ENCODE results near the gene ATG10.

The ATG10 gene

GRCh38 chr5:82287625-82288024 is 315.8 kb downstream of the ATG10 start:
- no peak for DNase-seq (ENCODE audit: extremely low spot score)
- TF ChIP-seq ELF4 (IDR thresholded peaks at IDR 0.05) (no peak), PKNOX1 (IDR thresholded peaks at IDR 0.05) (no peak), SUZ12 (IDR thresholded peaks at IDR 0.05) (no peak), L3MBTL2 (conservative IDR thresholded peaks at IDR 0.05) (no peak), ARNT (IDR thresholded peaks at IDR 0.05) (no peak), ZNF384 (IDR thresholded peaks at IDR 0.05) (no peak), HDGF (IDR thresholded peaks at IDR 0.05; ENCODE audit: borderline replicate concordance) (no peak), SP1 (IDR thresholded peaks at IDR 0.05) (no peak), CTBP1 (IDR thresholded peaks at IDR 0.05; ENCODE audit: borderline replicate concordance) (no peak), TARDBP (IDR thresholded peaks at IDR 0.05) (no peak), BHLHE40 (IDR thresholded peaks at IDR 0.05; ENCODE audit: borderline replicate concordance) (no peak), LEF1 (IDR thresholded peaks at IDR 0.05; ENCODE audit: borderline replicate concordance) (no peak), FOXA1 (IDR thresholded peaks at IDR 0.05) (no peak), FOXK2 (IDR thresholded peaks at IDR 0.05) (no peak), NFRKB (IDR thresholded peaks at IDR 0.05) (no peak), FOXM1 (IDR thresholded peaks at IDR 0.05; ENCODE audit: borderline replicate concordance) (no peak)
- POLR2A ChIA-PET = interaction anchor here (2.5 kb wide), 1 partner anchor 9 kb away, joined by 15 read pairs; the partner anchor contains the start of gene RPS23
- CTCF ChIA-PET = no interaction called here

DNA sequence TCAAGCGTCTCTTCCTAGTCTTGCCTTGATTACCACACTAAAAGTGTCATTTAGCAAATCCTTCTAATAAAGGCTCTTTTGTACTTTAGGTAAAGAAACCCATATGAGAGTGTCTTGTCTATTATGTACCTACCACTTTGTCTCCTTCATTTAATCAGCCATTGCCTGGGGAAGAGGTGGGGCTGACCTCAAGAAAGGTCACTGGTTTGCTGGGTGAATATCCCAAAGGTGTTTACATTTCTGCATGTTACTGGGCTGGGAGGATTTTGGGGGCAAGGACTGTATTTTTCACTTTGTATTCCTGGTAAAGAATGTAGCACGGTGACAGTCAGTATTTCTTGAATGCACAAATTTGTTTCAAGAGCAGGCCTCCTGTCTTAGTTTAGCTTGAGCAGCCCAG is 318.2 kb downstream of the ATG10 start:
- ChIA-PET CTCF (no interaction called here), POLR2A (no interaction called here)
- DNase-seq (ENCODE audit: extremely low spot score) = no peak
- TF ChIP-seq CTBP1 (IDR thresholded peaks at IDR 0.05; ENCODE audit: borderline replicate concordance) = no peak
- TF ChIP-seq ELF4 (IDR thresholded peaks at IDR 0.05) = no peak

GRCh38 chr5:82290908-82291307 is 319.1 kb downstream of the ATG10 start:
- ChIA-PET CTCF (no interaction called here), POLR2A (interaction anchor here (5.3 kb wide), 1 partner anchor 12 kb away, joined by 26 read pairs; the partner anchor contains the start of gene RPS23)
- TF ChIP-seq FOXM1 (IDR thresholded peaks at IDR 0.05; ENCODE audit: borderline replicate concordance) = no peak
- no peak for TF ChIP-seq L3MBTL2 (conservative IDR thresholded peaks at IDR 0.05)
- no peak for TF ChIP-seq SUZ12 (IDR thresholded peaks at IDR 0.05)
- no peak for TF ChIP-seq ZNF384 (IDR thresholded peaks at IDR 0.05)
- no peak for TF ChIP-seq FOXK2 (IDR thresholded peaks at IDR 0.05)
- no peak for TF ChIP-seq ELF4 (IDR thresholded peaks at IDR 0.05)
- no peak for TF ChIP-seq FOXA1 (IDR thresholded peaks at IDR 0.05)
- TF ChIP-seq TARDBP (IDR thresholded peaks at IDR 0.05) = no peak
- no peak for TF ChIP-seq PKNOX1 (IDR thresholded peaks at IDR 0.05)
- no peak for TF ChIP-seq NFRKB (IDR thresholded peaks at IDR 0.05)
- no peak for TF ChIP-seq CTBP1 (IDR thresholded peaks at IDR 0.05; ENCODE audit: borderline replicate concordance)
- TF ChIP-seq BHLHE40 (IDR thresholded peaks at IDR 0.05; ENCODE audit: borderline replicate concordance) = no peak
- TF ChIP-seq SP1 (IDR thresholded peaks at IDR 0.05) = no peak
- TF ChIP-seq LEF1 (IDR thresholded peaks at IDR 0.05; ENCODE audit: borderline replicate concordance) = no peak
- no peak for TF ChIP-seq ARNT (IDR thresholded peaks at IDR 0.05)
- no peak for TF ChIP-seq HDGF (IDR thresholded peaks at IDR 0.05; ENCODE audit: borderline replicate concordance)
- no peak for DNase-seq (ENCODE audit: extremely low spot score)

GRCh38 chr5:82291420-82291819 is 319.6 kb downstream of the ATG10 start:
- no peak for TF ChIP-seq NFRKB (IDR thresholded peaks at IDR 0.05)
- no peak for TF ChIP-seq LEF1 (IDR thresholded peaks at IDR 0.05; ENCODE audit: borderline replicate concordance)
- TF ChIP-seq ELF4 (IDR thresholded peaks at IDR 0.05) = no peak
- no peak for TF ChIP-seq L3MBTL2 (conservative IDR thresholded peaks at IDR 0.05)
- TF ChIP-seq TARDBP (IDR thresholded peaks at IDR 0.05) = no peak
- TF ChIP-seq FOXM1 (IDR thresholded peaks at IDR 0.05; ENCODE audit: borderline replicate concordance) = no peak
- TF ChIP-seq CTBP1 (IDR thresholded peaks at IDR 0.05; ENCODE audit: borderline replicate concordance) = no peak
- ChIA-PET CTCF (no interaction called here), POLR2A (interaction anchor here (5.3 kb wide), 1 partner anchor 12 kb away, joined by 26 read pairs; the partner anchor contains the start of gene RPS23)
- DNase-seq (ENCODE audit: extremely low spot score) = no peak

- ChIA-PET POLR2A (interaction anchor here (5.3 kb wide), 1 partner anchor 16 kb away, joined by 26 read pairs; the partner anchor contains the start of gene RPS23), CTCF (interaction anchor here (0.6 kb wide), 1 partner anchor 26 kb away, joined by 3 read pairs; no protein-coding TSS in a partner anchor)
- TF ChIP-seq PKNOX1 (IDR thresholded peaks at IDR 0.05) (peak; percentile 96), FOXM1 (IDR thresholded peaks at IDR 0.05; ENCODE audit: borderline replicate concordance) (no peak), ZNF384 (IDR thresholded peaks at IDR 0.05) (no peak), LEF1 (IDR thresholded peaks at IDR 0.05; ENCODE audit: borderline replicate concordance) (no peak)
- DNase-seq (ENCODE audit: extremely low spot score) = no peak
Measured at GRCh38 chr5:82295144-82295543, 323.3 kb downstream of the ATG10 start.

DNA sequence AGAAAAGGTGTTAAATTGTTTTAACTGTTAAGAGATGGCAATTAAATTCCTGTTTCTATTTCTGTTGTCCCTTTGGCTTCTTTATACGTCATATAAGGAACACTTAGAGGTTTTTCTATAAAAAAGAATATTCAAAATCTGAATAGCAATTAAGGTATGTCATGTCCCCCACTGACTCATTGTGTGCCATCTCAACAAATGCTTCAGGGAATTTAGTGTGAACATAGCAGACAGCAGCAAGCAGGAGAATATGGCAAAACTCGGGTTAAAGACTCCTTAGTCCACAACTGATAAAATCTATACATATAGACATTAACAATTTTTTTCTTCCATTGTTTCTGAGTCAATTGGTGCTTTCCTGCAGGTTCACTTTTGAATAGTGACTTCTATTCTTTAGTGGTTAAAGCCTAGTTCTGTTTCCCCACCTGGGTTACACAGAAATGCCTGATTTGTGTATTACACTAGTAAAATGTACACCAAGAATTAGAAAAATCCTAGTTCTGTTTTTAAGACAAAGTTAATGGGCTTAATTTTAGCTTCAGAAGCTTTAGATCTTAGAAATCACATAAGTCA is 324.2 kb downstream of the ATG10 start:
- CTCF ChIA-PET = no interaction called here
- POLR2A ChIA-PET = no interaction called here
- DNase-seq (ENCODE audit: extremely low spot score) = no peak
- no peak for TF ChIP-seq HDGF (IDR thresholded peaks at IDR 0.05; ENCODE audit: borderline replicate concordance)
- TF ChIP-seq NFRKB (IDR thresholded peaks at IDR 0.05) = no peak
- TF ChIP-seq FOXM1 (IDR thresholded peaks at IDR 0.05; ENCODE audit: borderline replicate concordance) = no peak
- TF ChIP-seq ARNT (IDR thresholded peaks at IDR 0.05) = no peak
- TF ChIP-seq FOXA1 (IDR thresholded peaks at IDR 0.05) = no peak
- TF ChIP-seq TARDBP (IDR thresholded peaks at IDR 0.05) = no peak
- TF ChIP-seq FOXK2 (IDR thresholded peaks at IDR 0.05) = no peak
- TF ChIP-seq BHLHE40 (IDR thresholded peaks at IDR 0.05; ENCODE audit: borderline replicate concordance) = no peak
- TF ChIP-seq L3MBTL2 (conservative IDR thresholded peaks at IDR 0.05) = no peak
- no peak for TF ChIP-seq CTBP1 (IDR thresholded peaks at IDR 0.05; ENCODE audit: borderline replicate concordance)
- no peak for TF ChIP-seq SP1 (IDR thresholded peaks at IDR 0.05)

All from HEK293T (cell line).